OCI-LY1 (cell line): ENCODE measurements around the gene MYO18B.

Experiments
- H2AFZ ChIP-seq: fragments of 200-600 bp; sonication (generic), shearing (Covaris generic); 2 replicates; pipeline ENCODE4 v1.6.0; 2014; ENCODE audit warnings: antibody characterized with exemption, mild to moderate bottlenecking, low read length
- H3F3A ChIP-seq: fragments of 200-600 bp; sonication (generic), shearing (Covaris generic); 2 replicates; pipeline ENCODE4 v1.6.0; 2014; ENCODE audit warnings: mild to moderate bottlenecking, antibody characterized with exemption, low read length, moderate library complexity; ENCODE audit not compliant: insufficient read depth
- H3K27ac ChIP-seq: fragments of 200-600 bp; sonication (generic); 2 replicates; pipeline ENCODE4 v1.5.1; 2014; ENCODE audit warnings: low read length, mixed run types, mild to moderate bottlenecking, low read depth; ENCODE audit not compliant: poor library complexity, severe bottlenecking
- H3K27me3 ChIP-seq: fragments of 200-600 bp; sonication (generic); 2 replicates; pipeline ENCODE4 v1.6.0; 2014; ENCODE audit warnings: antibody characterized with exemption, mild to moderate bottlenecking, low read length, moderate library complexity; ENCODE audit not compliant: insufficient read depth
- H3K36me3 ChIP-seq: fragments of 200-600 bp; sonication (generic); 2 replicates; pipeline ENCODE4 v1.6.1; 2014; ENCODE audit warnings: mild to moderate bottlenecking, antibody characterized with exemption, low read length, moderate library complexity, mixed read lengths; ENCODE audit not compliant: insufficient read depth
- H3K4me1 ChIP-seq: fragments of 200-600 bp; sonication (generic); 2 replicates; pipeline ENCODE4 v1.5.1; 2014; ENCODE audit warnings: mild to moderate bottlenecking, low read length, moderate library complexity; ENCODE audit not compliant: insufficient read depth, severe bottlenecking
- H3K4me2 ChIP-seq: fragments of 200-600 bp; sonication (generic), shearing (Covaris generic); 2 replicates; pipeline ENCODE4 v1.6.1; 2014; ENCODE audit warnings: low read length
- H3K4me3 ChIP-seq: fragments of 200-600 bp; sonication (generic); 2 replicates; pipeline ENCODE4 v1.5.1; 2014; ENCODE audit warnings: low read length, low read depth, mild to moderate bottlenecking, mixed read lengths; ENCODE audit not compliant: poor library complexity, severe bottlenecking
- H3K79me2 ChIP-seq: fragments of 200-600 bp; shearing (Covaris generic); 2 replicates; pipeline ENCODE4 v1.6.1; 2016; ENCODE audit warnings: mixed run types, low read length, mixed read lengths; ENCODE audit not compliant: insufficient read depth
- H3K9ac ChIP-seq: fragments of 200-600 bp; sonication (generic), shearing (Covaris generic); 2 replicates; pipeline ENCODE4 v1.6.1; 2014; ENCODE audit warnings: mild to moderate bottlenecking, low read length, mixed read lengths
- H3K9me2 ChIP-seq: fragments of 200-600 bp; sonication (generic), shearing (Covaris generic); 2 replicates; pipeline ENCODE4 v1.6.1; 2014; ENCODE audit warnings: low read depth, mild to moderate bottlenecking, low read length, mixed read lengths
- H3K9me3 ChIP-seq: fragments of 200-600 bp; shearing (Covaris generic); 2 replicates; pipeline ENCODE4 v1.6.1; 2014; ENCODE audit warnings: low read length, mixed read lengths
- H4K20me1 ChIP-seq: fragments of 200-600 bp; sonication (generic), shearing (Covaris generic); 2 replicates; pipeline ENCODE4 v1.6.0; 2016; ENCODE audit warnings: mild to moderate bottlenecking, low read length; ENCODE audit not compliant: insufficient read depth
- CTCF ChIP-seq: fragments of 200-600 bp; sonication (generic), shearing (Covaris generic); IDR thresholded peaks from 2 replicates; pipeline ENCODE4 v1.5.1; 2017; ENCODE audit warnings: mild to moderate bottlenecking, antibody characterized with exemption, low read length, moderate library complexity, mixed read lengths
- EZH2 ChIP-seq: fragments of 200-600 bp; sonication (generic), shearing (Covaris generic); IDR thresholded peaks from 2 replicates; pipeline ENCODE4 v1.8.0; 2017; ENCODE audit warnings: borderline replicate concordance, mixed run types, mild to moderate bottlenecking, antibody characterized with exemption, low read length, moderate library complexity, mixed read lengths

Gene MYO18B

GRCh38 chr22:25760848-25761595, 19.0 kb downstream of the MYO18B start:
- Histone ChIP-seq H3K36me3 (no peaks in the 10 kb centered on the region), H3K4me1 (no peaks in the 10 kb centered on the region), H3K9ac (no peak overlapping the region), H3K27ac (no peak overlapping the region), H3K79me2 (no peaks in the 10 kb centered on the region), H3K27me3 (no peaks in the 10 kb centered on the region; the same call in 1 of the 2 replicates), H3K4me3 (no peak overlapping the region), H3K4me2 (no peak overlapping the region), H3K9me3 (no peaks in the 10 kb centered on the region), H3F3A (no peaks in the 10 kb centered on the region), H4K20me1 (no peaks in the 10 kb centered on the region), H2AFZ (no peak overlapping the region), H3K9me2 (no peaks in the 10 kb centered on the region)
- TF ChIP-seq CTCF (no peak), EZH2 (no peak)

- Histone ChIP-seq H2AFZ (no peak overlapping the region), H3K9me2 (no peaks in the 10 kb centered on the region), H3K79me2 (no peaks in the 10 kb centered on the region), H3K4me1 (no peaks in the 10 kb centered on the region), H3K9me3 (peaks cover 6% of the 10 kb centered on the region; the same call in 1 of the 2 replicates), H4K20me1 (no peaks in the 10 kb centered on the region), H3K4me3 (no peak overlapping the region), H3K27me3 (no peaks in the 10 kb centered on the region; the same call in 1 of the 2 replicates), H3K9ac (no peak overlapping the region), H3K4me2 (no peak overlapping the region), H3K27ac (no peak overlapping the region), H3F3A (no peaks in the 10 kb centered on the region), H3K36me3 (peaks cover 4% of the 10 kb centered on the region; the same call in 1 of the 2 replicates)
- TF ChIP-seq CTCF = no peak
- no peak for TF ChIP-seq EZH2
Observed at GRCh38 chr22:25762147-25762546, 20.2 kb downstream of the MYO18B start.

GRCh38 chr22:25763239-25763777, 21.3 kb downstream of the MYO18B start:
- TF ChIP-seq CTCF (no peak), EZH2 (no peak)
- no peaks in the 10 kb centered on the region for H3K79me2 ChIP-seq
- H3K9ac ChIP-seq = no peak overlapping the region
- no peak overlapping the region for H3K4me2 ChIP-seq
- H3K27ac ChIP-seq = no peak overlapping the region
- H2AFZ ChIP-seq = no peak overlapping the region
- peaks cover 4% of the 10 kb centered on the region; the same call in 1 of the 2 replicates for H3K36me3 ChIP-seq
- no peak overlapping the region for H3K4me3 ChIP-seq
- H3K4me1 ChIP-seq = no peaks in the 10 kb centered on the region
- H3K9me2 ChIP-seq = no peaks in the 10 kb centered on the region
- H3K27me3 ChIP-seq = no peaks in the 10 kb centered on the region; the same call in 1 of the 2 replicates
- peaks cover 6% of the 10 kb centered on the region; the same call in 1 of the 2 replicates for H3K9me3 ChIP-seq
- no peaks in the 10 kb centered on the region for H3F3A ChIP-seq
- H4K20me1 ChIP-seq = no peaks in the 10 kb centered on the region
